ENCODE results near the gene SULT2A1. TPM values are rescaled to one million over a fixed set of nuclear protein-coding genes. Genes with fewer than 3 reads are reported as not detected.

SULT2A1 gene
- total and polyA plus RNA-seq, 2 of the 4 experiments (the other 2 are of a cell fraction) = not detected

DNA sequence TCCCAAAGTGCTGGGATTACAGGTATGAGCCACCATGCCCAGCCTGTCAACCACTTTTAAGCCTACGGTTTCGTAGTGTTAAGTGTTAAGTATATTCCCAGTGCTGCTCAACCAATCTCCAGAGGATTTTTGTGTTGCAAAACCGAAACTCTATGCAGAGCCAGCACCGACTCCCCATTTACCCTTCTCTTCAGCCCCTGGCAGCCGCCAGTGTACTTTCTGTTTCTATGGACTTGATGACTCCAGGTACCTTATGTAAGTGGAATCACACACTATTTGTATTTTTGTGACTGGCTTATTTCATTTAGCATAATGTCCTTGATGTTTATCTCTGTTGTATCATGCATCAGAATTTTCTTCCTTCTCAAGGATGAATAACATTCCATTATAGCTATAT lies 1.1 kb downstream of the SULT2A1 start:
- H3K9me1 ChIP-seq (ENCODE audit: insufficient read depth, low read length) = no peaks in the 10 kb centered on the region
- no peak overlapping the region for H2BK15ac ChIP-seq (ENCODE audit: low read depth, low read length)
- WGBS, 2 experiments (ENCODE audit: extremely low coverage in 2 of 2, insufficient read length in 1 of 2) = no CpG with 5 or more reads among the region's 5 CpGs
- no peak overlapping the region for H3K14ac ChIP-seq (replicated peaks; ENCODE audit: low read depth, low read length)
- H3K9ac ChIP-seq (ENCODE audit: low read depth, low read length) = no peak overlapping the region
- in situ Hi-C loops (cut with MboI; ENCODE audit: low sequenced_read_pairs) (no loop called here), dilution Hi-C loops (cut with HindIII; ENCODE audit: low sequenced_read_pairs, unreplicated experiment) (no loop called here), intact Hi-C loops (cut with micrococcal nuclease) (no loop called here)
- no peak for DNase-seq
- H3K56ac ChIP-seq (ENCODE audit: extremely low read depth, insufficient read depth, low read length) = no peak overlapping the region
- no peaks in the 10 kb centered on the region for H3K4me1 ChIP-seq (ENCODE audit: control insufficient read depth, insufficient read depth, low read length)
- H4K5ac ChIP-seq (ENCODE audit: low read depth, low read length) = no peak overlapping the region
- H4K91ac ChIP-seq (ENCODE audit: insufficient read depth, low read depth, low read length) = no peak overlapping the region
- no peaks in the 10 kb centered on the region for H3K79me1 ChIP-seq (ENCODE audit: low read depth in 1 of 2, low read length in 2 of 2)
- H2AK9ac ChIP-seq (replicated peaks; ENCODE audit: low read depth, low read length, poor library complexity) = no peak overlapping the region
- H4K20me1 ChIP-seq (ENCODE audit: insufficient read depth, low read length) = no peaks in the 10 kb centered on the region
- ChIA-PET POLR2A (ENCODE audit: unreplicated experiment) (no interaction called here), CTCF (no interaction called here)
- H2BK120ac ChIP-seq (ENCODE audit: low read depth, low read length) = no peak overlapping the region
- no TSS peak for BruUV-seq (replicated peaks)
- no peak overlapping the region for H3K27ac ChIP-seq (ENCODE audit: insufficient read depth, low read length)
- no peak overlapping the region for H3K18ac ChIP-seq (ENCODE audit: low read depth, low read length)
- no peak overlapping the region for H2AK5ac ChIP-seq (ENCODE audit: low read depth, low read length)
- no peak overlapping the region for H3K4ac ChIP-seq (ENCODE audit: low read depth, low read length)
- no peak overlapping the region for H3K4me2 ChIP-seq (ENCODE audit: low read depth, low read length)
- H2BK20ac ChIP-seq (ENCODE audit: low read depth, low read length) = no peak overlapping the region
- TF ChIP-seq MAZ (IDR thresholded peaks at IDR 0.05; ENCODE audit: borderline replicate concordance, low read depth, low read length) (no peak), POLR2A (IDR thresholded peaks at IDR 0.05; ENCODE audit: low read depth, low read length) (no peak), MAFK (IDR thresholded peaks at IDR 0.05; ENCODE audit: low read depth, low read length) (no peak), MXI1 (IDR thresholded peaks at IDR 0.05; ENCODE audit: borderline replicate concordance, low read depth, low read length) (no peak), SMC3 (IDR thresholded peaks at IDR 0.05; ENCODE audit: low read depth, low read length) (no peak), RCOR1 (IDR thresholded peaks at IDR 0.05; ENCODE audit: insufficient replicate concordance, low read length) (no peak), RAD21 (IDR thresholded peaks at IDR 0.05; ENCODE audit: low read length) (no peak), CEBPB (IDR thresholded peaks at IDR 0.05; ENCODE audit: low read depth, low read length) (no peak), CHD1 (IDR thresholded peaks at IDR 0.05; ENCODE audit: low read depth, low read length) (no peak), RFX5 (IDR thresholded peaks at IDR 0.05; ENCODE audit: low read depth, low read length) (no peak), BHLHE40 (IDR thresholded peaks at IDR 0.05; ENCODE audit: low read depth, low read length) (no peak)
- TF ChIP-seq, protein P1, sequence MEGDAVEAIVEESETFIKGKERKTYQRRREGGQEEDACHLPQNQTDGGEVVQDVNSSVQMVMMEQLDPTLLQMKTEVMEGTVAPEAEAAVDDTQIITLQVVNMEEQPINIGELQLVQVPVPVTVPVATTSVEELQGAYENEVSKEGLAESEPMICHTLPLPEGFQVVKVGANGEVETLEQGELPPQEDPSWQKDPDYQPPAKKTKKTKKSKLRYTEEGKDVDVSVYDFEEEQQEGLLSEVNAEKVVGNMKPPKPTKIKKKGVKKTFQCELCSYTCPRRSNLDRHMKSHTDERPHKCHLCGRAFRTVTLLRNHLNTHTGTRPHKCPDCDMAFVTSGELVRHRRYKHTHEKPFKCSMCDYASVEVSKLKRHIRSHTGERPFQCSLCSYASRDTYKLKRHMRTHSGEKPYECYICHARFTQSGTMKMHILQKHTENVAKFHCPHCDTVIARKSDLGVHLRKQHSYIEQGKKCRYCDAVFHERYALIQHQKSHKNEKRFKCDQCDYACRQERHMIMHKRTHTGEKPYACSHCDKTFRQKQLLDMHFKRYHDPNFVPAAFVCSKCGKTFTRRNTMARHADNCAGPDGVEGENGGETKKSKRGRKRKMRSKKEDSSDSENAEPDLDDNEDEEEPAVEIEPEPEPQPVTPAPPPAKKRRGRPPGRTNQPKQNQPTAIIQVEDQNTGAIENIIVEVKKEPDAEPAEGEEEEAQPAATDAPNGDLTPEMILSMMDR (conservative IDR thresholded peaks at IDR 0.05; ENCODE audit: low read depth, low read length) = no peak
- TF ChIP-seq, protein P2, sequence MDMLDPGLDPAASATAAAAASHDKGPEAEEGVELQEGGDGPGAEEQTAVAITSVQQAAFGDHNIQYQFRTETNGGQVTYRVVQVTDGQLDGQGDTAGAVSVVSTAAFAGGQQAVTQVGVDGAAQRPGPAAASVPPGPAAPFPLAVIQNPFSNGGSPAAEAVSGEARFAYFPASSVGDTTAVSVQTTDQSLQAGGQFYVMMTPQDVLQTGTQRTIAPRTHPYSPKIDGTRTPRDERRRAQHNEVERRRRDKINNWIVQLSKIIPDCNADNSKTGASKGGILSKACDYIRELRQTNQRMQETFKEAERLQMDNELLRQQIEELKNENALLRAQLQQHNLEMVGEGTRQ (IDR thresholded peaks at IDR 0.05; ENCODE audit: low read depth, low read length) = no peak
- TF ChIP-seq, protein P3, sequence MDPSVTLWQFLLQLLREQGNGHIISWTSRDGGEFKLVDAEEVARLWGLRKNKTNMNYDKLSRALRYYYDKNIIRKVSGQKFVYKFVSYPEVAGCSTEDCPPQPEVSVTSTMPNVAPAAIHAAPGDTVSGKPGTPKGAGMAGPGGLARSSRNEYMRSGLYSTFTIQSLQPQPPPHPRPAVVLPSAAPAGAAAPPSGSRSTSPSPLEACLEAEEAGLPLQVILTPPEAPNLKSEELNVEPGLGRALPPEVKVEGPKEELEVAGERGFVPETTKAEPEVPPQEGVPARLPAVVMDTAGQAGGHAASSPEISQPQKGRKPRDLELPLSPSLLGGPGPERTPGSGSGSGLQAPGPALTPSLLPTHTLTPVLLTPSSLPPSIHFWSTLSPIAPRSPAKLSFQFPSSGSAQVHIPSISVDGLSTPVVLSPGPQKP (IDR thresholded peaks at IDR 0.05; ENCODE audit: borderline replicate concordance, low read depth, low read length) = no peak
- no peak for ATAC-seq (ENCODE audit: low read depth)
- H3K9me3 ChIP-seq (ENCODE audit: control insufficient read depth, insufficient read depth, low read length) = no peaks in the 10 kb centered on the region; the same call in 1 of the 2 replicates
- H3K27me3 ChIP-seq (ENCODE audit: control insufficient read depth, insufficient read depth, low read length) = 0 out of 2 replicates have a peak, but pooled peaks cover 3% of the 10 kb centered on the region
- no peak overlapping the region for H3K23ac ChIP-seq (ENCODE audit: low read depth, low read length)
- H3K36me3 ChIP-seq (ENCODE audit: control insufficient read depth, insufficient read depth, low read length) = no peaks in the 10 kb centered on the region
- no peak overlapping the region for H2BK5ac ChIP-seq (ENCODE audit: low read depth, low read length, poor library complexity, severe bottlenecking)
- H2AFZ ChIP-seq (replicated peaks; ENCODE audit: low read length, poor library complexity) = no peak overlapping the region
- H4K8ac ChIP-seq (ENCODE audit: low read depth in 2 of 2, low read length in 2 of 2) = no peak overlapping the region
- no peak overlapping the region for H3K4me3 ChIP-seq (ENCODE audit: insufficient read depth, low read depth, low read length)

Data from IMR-90 (cell line).